COLO668 (cell line): Measurements from ENCODE around the gene CCIN.
A peak's percentile ranks its signal among the peaks of the same experiment; 100 is the strongest.
"Not testable (repeated sequence)": the region's sequence is repeated elsewhere in the genome, so short reads cannot be mapped to it uniquely, and the experiment has no call there.

Experiments used
- DNase-seq: peaks from one replicate; lab custom pipeline; 2025; ENCODE audit not compliant: unreplicated experiment; lab: John Stamatoyannopoulos, UW

CCIN gene

GRCh38 chr9:36169166-36169565 lies at the start of gene CCIN:
Gene CCIN (plus strand): TSS chr9:36169388. CDS start chr9:36169503, 115 bp downstream.
- DNase-seq, result no peak

GRCh38 chr9:36119476-36119875 lies 49.7 kb upstream of the CCIN start:
- DNase-seq, result no peak

DNA sequence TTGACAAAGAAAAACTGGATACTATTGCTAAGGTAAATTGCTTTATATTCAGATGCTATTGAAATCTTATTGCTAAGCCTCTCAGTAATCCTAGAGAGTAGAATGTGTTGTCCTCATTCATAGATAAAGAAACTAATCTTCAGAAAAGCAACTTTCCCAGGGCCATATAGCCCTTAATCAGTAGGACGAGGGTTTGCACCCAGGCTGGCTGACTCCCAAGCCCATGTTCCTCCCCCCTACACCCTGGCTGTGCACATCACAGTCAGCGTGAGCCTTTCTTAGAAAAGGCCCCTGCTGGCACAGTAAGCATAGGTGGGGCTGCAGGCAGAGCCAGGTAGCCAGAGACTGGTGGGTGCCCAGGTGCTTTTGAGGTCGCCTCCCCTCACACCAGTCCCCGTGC lies 48.5 kb upstream of the CCIN start:
- DNase-seq, result no peak

DNA sequence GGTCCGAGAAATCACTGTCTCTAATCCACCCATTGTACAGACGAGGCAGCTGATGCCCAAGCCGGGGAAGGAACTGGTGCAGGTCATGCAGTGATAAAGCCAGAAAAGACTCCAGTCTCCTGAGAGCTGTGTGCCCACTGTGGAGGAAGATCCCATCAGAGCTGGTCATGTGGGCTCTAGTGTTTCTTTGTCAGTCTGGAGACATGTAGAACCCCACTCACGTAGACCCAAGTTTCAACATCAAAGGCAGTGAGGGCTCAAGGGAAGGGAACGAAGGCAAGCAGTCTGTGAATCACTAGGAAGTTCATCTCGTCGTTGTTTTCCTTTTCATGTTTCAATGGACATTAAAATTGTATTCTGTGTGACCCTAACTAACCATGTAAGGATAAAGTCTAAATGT lies 47.2 kb upstream of the CCIN start:
- no peak for DNase-seq

DNA sequence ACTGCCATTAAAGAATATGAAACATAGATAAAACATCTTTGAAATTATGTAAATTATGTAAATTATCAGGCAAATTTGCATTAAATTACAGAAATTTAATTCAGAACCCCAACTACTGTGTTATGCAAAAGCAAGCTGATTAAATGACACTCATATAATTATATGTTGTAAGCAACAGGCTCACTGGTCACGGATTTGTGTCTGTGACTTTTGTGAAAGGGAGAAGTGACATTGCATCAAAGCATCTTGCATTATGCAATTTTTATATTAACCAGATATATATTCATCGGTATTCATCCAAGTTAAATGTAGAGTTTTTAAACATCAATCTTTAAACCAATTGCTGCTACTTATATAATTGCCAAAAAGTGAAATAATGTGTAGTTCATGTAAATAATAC lies 45.7 kb upstream of the CCIN start:
- DNase-seq, result no peak

DNA sequence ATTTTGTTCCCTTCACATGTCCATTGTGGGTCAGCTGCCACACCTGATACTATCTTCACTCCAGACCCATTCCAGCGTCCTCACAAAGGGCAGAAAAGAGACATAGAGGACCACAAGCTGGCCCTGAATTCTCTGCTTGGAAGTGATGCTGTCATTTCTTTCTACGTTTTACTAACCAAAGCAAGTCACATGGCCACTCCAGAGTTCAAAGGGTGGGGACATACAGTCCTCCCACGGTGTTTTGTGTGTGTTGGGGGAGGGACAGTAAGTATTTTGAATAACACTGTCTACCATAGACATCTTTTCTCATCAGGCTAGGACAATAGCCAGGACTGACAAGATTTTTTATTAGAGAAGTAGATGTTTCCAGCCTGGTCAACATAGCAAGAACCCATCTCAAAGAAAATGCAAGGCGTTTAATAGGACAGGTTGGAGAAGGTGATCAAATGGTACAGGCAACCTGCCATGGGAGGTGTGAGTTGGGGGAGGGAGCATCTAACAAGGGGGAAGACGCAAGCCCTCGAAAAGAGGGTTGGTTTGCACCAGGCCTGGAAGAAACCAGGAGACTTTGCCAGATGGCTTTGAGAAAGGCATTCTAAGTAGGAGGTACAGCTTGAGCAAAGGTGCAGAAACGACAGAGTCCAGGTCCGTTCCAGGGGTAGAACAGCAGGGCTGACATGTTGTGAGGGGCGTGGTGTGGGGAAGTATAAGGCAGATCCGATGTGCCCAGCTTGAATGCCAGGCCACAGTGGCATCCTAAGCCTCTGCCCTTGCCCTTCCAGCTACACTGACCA lies 43.9 kb upstream of the CCIN start:
- no peak for DNase-seq

DNA sequence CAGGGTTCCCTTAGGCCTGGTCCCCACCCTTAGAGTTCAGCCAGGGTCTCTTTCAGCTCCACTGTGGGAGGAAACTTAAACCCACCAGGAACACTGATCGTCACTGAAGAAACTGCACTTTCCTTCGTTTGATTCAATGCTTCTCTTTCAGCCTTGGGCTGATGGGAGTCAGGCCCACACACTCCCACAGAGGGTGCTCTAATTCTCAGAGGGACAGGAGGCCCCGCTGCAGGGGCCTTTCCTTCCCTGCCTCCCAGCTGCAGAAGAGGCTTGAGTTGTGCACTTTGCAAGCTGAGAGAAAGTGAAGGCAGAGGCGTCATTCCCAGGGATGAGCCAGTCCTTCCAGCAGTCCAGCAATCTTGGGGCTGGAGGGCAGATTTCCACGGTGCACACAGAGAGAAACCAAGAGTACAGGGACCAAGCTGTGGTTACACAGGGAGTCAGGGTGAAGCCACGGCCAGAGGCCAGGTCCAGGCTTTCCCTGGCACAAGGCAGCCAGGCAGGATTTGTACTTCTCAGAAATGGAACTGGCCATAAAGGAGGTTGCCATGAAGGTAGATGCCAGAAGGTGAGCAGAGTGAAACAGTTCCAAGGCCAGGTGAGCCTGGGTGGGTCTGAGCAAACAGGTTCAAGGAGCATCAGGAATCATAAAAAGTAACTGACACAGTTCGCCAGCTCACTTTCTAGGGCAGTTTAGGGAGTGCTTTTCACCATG lies 43.0 kb upstream of the CCIN start:
- no peak for DNase-seq

GRCh38 chr9:36127652-36128244 lies 41.4 kb upstream of the CCIN start:
- DNase-seq, result no peak

- DNase-seq, result no peak
Measured at GRCh38 chr9:36128349-36128748, 40.8 kb upstream of the CCIN start.

DNA sequence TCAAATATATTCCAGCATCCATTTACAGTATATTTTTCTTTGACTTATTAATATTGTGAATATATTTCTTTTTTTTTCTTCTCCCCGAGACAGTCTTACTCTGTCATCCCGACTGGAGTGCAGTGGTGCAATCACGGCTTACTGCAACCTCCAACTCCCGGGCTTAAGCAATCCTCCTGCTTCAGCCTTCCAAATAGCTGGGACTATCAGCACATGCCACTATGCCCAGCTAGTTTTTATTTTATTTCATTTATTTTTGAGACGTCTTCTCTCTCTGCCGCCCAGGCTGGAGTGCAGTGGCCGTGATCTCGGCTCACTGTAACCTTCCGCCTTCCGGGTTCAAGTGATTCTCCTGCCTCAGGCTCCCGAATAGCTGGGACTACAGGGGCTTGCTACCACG lies 40.0 kb upstream of the CCIN start:
- no peak for DNase-seq

- DNase-seq, result not testable (repeated sequence)
Measured at GRCh38 chr9:36131666-36132065, 37.5 kb upstream of the CCIN start.

DNA sequence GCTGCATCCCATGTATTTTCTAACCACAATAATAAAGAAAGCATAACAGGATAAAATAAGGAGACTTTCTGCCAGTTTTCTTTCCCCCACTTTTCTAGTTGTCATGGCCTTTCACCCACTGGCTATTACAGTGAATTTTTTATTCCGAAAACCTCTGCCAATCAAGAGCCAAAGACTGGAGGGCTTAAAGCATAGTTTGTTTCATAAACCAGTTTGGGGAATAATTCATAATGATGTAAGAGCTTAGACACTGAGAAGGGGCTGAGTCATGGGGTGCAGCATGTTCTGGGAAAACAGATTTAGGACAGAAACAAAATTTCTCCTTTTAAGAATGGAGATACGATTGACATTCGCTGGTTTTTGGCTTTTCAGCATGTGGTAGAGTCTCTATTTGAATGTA lies 37.1 kb upstream of the CCIN start:
- DNase-seq, result no peak

GRCh38 chr9:36134761-36135505 lies 34.3 kb upstream of the CCIN start:
- no peak for DNase-seq

DNA sequence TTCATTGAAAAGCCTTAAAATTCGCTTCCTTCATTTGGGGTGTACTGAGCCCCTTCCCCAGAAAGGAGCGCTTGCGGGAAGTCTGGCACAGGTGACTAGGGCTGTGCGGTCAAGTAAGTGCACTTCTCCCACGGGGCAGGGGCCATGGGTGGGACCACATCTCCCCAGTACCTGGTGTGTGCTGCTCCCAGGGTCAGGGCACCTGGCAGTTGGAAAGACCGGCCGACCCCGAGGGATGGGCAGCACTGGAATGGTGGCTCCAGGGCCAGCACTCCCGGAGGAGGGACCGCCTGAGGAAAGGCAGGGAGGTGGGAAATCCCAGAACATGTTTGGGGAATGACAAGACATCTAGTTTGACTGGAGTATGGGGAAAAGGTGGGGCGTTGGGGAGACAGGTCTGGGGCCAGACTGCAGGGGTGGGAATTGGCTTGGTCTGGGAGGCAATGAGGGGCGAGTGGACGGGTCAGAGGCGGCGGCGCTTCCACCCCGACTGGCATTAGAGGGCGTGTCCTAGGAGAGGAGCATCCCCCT lies 33.4 kb upstream of the CCIN start:
- no peak for DNase-seq

- DNase-seq, result peak; percentile 17
Measured at GRCh38 chr9:36136272-36136893, 32.8 kb upstream of the CCIN start, which contains the start of gene GLIPR2. Gene GLIPR2 (plus strand): TSS chr9:36136733. CDS start chr9:36136779, 46 bp downstream.

DNA sequence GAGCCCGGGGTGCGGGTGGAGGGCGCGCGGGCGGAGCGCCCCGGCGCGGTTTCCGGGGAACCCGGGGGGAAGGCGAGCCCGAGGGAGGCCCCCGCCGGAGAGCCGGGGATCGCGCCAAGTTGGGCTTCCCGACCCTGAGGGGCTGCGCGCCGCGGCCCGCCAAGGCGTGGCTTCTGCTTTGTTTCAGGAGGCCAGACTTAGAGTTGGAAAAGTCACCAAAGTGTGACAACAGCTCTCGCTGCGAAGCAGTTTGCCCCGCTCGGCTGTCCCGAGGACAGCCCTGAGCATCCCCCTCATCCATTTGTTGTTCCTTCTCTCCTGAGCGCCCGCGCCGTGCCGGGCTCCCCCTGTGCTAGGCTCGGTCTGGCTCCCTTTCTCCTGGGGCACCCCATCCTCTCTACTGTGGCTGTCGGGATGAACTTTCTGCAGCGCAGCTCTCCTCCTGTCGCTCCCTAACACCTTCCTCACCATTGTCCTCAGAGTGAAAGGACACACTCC lies 32.2 kb upstream of the CCIN start:
- DNase-seq, result no peak

DNA sequence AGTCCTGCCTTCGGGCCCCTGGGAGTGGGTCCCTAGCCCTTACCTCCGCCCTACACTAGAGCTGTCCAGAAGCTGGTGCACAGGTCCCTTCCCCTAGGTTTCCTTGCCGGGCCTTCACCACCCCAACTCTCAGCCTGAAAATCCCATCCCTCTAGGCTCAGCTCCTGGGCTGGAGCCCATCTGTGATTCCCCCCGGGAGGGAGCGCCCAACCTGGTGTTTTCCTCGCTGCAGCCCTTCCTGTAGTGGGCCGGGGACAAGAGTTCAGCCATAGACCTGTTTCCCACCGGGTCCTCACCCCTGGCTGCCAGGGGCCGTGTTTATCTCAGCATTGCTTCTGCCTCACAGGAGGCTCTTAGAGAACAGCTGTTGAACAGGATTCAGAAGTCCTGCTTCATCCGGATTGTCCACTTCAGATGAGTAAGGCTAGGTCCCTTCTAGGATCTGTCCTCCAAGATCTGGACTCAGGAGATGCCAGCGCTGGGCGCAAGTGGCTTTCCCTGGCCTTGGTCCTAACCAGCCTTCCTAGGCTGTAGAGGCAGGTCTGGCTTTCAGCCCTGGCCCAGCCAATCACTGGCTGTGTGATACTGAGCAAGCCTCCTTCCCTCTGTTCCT lies 31.7 kb upstream of the CCIN start:
- no peak for DNase-seq

- DNase-seq, result no peak
Measured at GRCh38 chr9:36138496-36138895, 30.7 kb upstream of the CCIN start.

GRCh38 chr9:36138901-36139300 lies 30.3 kb upstream of the CCIN start:
- no peak for DNase-seq
